Measurements from ENCODE around the gene SS18.

- no peak for TF ChIP-seq TAF1 (IDR thresholded peaks at IDR 0.05; ENCODE audit: borderline replicate concordance, low read depth, low read length)
- TF ChIP-seq POLR2A (IDR thresholded peaks at IDR 0.05; ENCODE audit: low read depth, low read length): no peak
Observed at GRCh38 chr18:26104035-26104434, 13.6 kb upstream of the SS18 start.

All from GM12892 (cell line).